NCI-H128 (cell line): ENCODE data around the gene C3orf22.
"Not testable (repeated sequence)": the region's sequence is repeated elsewhere in the genome, so short reads cannot be mapped to it uniquely, and the experiment has no call there.

Experiments
- DNase-seq: peaks from one replicate; lab custom pipeline; 2025; ENCODE audit not compliant: unreplicated experiment; lab: John Stamatoyannopoulos, UW

Gene C3orf22

DNA sequence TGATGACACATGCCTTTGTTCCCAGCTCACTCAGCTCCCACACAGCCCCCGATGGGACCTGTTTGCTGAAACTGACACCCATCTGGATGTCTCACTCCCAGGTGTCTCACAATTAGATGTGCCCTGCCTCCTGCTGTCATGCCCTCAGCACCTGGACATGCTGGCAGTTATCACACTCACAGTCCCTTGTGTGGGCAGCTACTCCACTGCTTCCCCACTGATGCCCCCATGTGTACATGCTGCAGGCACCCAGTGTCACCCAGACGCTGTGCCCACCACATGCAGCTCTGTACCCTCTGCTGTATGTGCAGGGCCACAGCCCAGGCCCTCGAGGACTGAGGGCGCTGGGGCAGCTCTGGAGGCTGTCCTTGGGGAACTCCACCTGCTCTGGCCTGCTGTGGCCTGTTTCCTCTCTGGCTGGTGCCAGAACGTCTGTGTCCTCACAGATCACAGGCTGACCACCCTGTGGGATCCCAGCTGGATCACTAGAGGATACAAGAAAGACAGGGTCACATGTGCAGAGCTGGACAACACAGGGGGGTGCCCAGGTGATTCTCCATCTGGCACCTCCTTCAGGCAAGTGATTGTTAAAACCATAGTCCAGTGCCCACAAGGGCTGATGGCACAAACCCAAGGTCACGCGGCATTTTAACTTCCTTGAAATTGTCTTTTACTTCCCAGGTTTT is 14.0 kb downstream of the C3orf22 start:
- no peak for DNase-seq

DNA sequence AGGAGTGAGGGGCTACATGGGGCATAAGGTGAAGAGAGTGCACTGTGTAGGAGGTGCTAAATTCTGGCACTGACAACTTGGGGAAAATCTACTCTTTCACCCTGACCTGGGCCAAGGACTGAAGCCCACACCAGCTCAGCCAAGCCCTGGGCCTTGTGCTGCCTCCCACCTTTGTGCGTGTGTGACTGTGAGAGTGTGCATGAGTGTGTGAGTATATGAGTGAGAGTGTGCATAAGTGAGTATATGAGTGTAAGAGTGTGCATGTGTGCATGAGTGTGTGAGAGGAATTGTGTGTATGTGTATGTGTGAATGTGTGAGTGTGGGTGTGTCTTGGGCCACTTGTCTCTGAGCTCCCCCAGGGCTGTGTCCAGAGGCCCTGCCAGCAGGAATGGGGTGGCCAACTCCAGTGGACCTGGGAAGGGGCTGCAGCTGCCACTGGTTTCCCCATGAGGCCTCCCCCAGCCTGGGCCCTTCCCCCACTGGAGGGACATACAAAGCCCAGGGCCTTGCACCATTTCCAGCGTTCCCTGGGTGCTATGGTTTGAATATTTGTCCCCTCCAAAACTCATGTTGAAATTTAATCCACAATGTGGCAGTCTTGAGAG is 15.2 kb downstream of the C3orf22 start:
- DNase-seq, result no peak

GRCh38 chr3:126542340-126543241 is 16.1 kb downstream of the C3orf22 start:
- DNase-seq, result no peak

DNA sequence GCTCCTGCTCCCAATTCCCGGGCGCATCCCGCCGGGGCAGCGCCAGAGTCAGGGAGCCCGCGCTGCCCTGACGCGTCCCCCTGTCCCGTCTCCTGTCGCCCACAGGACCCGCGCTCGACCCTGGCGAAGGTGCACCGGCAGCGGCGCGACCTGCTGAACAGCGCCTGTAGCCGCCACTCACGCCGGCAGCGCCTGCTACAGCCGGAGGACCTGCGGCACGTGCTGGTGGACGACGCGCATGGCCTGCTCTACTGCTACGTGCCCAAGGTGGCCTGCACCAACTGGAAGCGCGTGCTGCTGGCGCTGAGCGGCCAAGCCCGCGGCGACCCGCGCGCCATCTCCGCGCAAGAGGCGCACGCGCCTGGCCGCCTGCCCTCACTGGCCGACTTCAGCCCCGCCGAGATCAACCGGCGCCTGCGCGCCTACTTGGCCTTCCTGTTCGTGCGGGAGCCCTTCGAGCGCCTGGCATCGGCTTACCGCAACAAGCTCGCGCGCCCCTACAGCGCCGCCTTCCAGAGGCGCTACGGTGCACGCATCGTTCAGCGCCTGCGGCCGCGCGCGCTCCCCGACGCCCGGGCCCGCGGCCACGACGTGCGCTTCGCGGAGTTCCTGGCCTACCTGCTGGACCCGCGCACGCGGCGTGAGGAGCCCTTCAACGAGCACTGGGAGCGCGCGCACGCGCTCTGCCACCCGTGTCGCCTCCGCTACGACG is 16.9 kb downstream of the C3orf22 start:
- DNase-seq, result no peak

DNA sequence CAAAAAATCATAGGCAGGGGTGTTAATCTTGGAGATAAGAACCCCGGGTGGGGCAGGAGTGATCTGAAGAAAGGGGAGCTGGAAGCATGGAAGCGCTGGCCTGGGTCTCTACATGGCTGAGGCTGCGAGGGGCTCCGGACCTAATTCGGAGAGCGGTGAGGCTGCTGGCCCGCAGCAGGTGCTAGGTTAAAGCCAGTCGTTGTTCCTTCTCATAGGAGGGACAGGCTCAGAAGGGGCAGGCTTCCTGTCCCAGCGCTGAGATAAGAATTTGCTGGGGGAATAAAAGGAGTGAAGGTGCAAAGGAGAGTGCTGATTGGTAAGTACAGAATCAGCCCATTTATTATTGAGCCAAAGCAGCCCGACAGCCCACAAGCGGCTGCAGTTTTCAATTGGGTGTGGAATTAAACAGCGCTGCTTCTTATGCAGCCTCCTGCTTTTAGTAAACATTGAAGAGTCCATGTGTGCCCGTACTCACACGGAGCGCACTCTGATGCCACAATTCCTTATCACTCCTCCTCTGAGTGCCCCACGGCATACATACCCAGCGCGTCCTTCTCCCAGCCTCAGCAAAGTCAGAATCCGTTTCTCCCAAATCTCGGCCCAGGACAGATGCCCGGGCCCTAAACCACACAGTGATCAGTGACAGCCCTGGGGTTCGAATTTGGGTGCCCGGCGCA is 17.6 kb downstream of the C3orf22 start:
- DNase-seq, result no peak

- no peak for DNase-seq
Observed at GRCh38 chr3:126540342-126540849, 18.3 kb downstream of the C3orf22 start.

DNA sequence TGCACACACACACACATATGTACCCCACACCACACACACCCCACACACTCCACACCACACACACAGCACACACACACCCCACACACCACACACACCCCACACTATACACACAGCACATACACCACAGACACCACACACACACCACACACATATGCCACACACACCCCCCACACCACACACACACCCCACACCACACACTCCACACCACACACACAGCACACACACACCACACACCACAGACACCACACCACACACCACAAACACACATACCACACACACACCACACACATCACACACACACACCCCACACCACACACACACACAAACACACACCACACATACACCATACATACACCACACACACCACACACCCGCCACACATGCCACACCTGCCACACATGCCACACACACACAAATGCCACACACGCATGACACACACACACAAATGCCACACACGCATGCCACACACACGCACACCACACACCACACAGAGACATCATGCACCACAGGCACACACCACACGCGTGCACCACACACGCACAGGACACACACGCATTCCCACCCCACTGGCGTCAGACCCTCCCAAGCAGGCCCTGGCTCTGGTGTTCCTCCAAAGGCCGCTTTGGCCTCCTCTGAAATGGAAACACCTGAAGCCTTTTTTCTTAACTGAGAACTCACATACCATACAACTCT is 19.0 kb downstream of the C3orf22 start:
- DNase-seq, result no peak

DNA sequence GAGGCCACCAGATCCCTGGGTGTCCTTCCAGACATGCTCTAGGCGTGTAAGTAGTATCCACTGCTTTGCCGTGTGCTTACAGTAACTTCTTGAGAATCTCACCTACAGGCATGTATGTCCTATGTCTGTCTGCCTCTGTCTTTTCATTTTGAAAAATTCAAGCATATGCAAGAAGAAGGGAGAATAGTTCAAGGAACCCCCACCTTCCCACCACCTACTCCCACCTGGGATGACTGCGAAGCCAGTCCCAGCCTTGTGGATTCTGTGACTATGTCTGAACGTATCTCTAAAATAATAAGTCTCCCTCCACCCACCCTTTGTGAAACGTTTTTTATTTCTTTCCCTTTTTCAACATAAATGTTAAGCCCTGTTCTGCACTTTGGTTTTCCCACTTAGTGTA is 19.8 kb downstream of the C3orf22 start:
- DNase-seq, result no peak

GRCh38 chr3:126538316-126538715 is 20.4 kb downstream of the C3orf22 start:
- no peak for DNase-seq

GRCh38 chr3:126537730-126538281 is 20.9 kb downstream of the C3orf22 start:
- no peak for DNase-seq

DNA sequence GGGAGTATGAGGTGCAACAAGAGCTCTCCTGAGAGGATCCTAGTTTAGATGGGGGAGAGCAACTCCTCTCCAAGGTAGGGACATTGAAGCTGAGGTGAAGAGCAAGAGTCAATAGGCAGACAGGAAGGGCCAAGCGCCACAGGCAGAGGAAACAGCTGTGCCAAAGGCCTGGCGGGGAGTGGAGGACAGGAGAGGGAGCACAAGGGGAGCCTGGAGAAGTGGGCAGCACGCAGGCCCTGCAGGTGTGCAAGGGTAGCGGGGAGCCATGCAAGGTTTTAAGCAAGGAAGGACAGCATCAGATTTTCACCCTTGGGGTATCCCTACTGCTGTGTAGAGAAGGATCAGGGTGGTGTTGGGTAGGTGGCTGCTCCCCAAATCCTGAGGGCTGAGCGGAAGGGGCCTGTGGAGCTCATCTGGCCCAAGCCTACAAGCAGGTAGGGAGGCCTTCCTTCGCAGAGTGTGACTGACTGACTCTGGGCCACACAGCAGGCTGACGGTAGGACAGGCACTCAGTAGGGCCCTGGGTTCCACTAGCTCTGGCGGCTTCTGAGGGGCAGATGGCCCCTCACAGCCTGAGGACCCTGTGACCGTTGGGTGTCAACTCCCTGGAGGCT is 21.5 kb downstream of the C3orf22 start:
- DNase-seq, result no peak

DNA sequence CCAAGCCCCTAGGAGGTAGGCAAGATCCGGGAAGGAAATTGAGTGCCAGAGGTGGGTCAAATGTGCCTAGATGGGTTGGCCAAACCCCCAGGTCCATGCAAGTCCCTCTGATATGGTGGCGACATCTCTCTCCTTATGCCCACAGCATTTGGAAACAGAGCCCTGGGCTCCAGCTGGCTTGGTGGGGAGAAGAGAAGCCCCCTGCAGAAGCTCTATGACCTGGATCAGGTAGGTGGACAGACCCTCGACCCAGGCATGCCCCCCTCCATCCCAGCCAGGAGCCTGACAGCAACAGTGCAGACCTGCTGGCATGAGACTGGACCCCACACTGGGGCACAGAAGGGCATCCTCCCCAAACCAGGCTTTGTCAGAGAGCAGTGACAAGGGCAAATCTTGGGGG is 22.6 kb downstream of the C3orf22 start:
- DNase-seq, result no peak

GRCh38 chr3:126535636-126536035 is 23.1 kb downstream of the C3orf22 start:
- DNase-seq, result no peak

DNA sequence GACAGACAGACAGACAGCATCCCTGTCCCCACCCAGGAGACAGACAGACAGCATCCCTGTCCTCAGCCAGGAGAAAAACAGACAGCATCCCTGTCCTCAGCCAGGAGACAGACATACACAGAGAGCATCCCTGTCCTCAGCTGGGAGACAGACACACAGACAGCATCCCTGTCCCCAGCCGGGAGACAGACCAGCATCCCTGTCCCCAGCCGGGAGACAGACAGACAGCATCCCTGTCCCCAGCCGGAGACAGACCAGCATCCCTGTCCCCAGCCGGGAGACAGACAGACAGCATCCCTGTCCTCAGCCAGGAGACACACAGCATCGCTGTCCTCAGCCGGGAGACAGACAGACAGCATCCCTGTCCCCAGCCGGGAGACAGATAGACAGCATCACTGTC is 24.0 kb downstream of the C3orf22 start:
- not testable (repeated sequence) for DNase-seq

DNA sequence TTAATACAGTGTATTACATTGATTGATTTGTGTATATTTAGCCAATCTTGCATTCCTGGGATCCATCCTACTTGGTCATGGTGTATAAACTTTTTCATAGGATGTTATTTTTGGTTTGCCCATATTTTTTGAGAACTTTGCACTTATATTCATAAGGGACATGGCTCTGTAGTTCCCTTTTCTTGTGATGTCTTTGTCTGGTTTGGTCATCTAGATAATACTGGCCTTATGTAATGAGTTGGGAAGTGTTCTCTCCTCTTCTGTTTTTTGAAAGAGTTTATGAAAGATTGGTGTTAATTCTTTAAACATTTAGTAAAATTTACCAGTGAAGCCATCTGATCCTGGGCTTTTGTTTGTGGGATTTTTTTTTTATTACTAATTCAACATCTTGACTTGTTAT is 25.2 kb downstream of the C3orf22 start:
- DNase-seq, result no peak

- no peak for DNase-seq
Observed at GRCh38 chr3:126531051-126531330, 27.7 kb downstream of the C3orf22 start.

DNA sequence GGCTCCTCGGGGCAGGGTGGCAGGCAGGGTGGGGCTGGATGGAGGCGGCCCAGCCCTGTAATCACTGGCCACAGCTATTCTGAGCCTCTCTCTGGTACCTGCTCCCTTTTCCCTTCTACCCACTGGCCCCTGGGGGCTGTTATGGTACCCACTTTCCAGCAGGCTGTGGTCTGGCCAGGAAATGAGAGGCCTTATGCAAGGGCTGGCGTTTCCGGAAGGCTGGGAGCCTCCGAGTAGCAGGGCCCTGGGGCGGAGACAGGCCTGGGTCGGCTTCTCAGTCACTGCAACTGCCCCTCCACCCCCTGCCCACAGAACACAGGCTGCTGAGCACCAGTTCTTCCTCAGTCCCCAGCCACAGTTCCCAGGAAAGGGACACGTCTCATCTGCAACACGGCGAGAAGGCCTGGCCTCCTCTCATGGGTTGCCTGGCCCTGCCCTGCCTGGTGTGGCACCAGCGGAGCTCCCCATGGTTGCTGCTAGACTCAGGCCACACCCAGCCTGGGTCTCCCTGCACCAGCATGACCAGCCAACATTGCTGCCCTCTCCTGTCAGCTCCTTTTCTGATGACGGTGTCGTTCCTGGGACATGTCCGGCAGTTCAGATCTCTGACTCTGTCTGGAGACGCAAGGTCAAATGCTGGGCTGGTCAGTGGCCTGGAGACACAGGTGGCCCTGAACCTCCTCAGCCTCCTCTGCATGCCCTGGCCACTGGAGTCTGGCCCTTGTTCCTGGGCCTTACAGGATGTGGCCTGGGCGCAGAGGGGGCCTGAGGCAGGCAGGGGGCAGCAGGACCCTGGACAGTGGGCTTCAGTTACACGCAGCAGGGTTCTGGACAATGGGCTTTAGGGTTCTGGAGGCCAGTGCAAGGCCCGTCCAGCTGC is 28.3 kb downstream of the C3orf22 start:
- DNase-seq, result no peak

GRCh38 chr3:126529585-126530170 is 29.1 kb downstream of the C3orf22 start:
- DNase-seq, result no peak
